ENCODE data around the gene PLEKHG4.

- no peak for TF ChIP-seq TAF1 (IDR thresholded peaks at IDR 0.05; ENCODE audit: low read depth)
- TF ChIP-seq CTCF (IDR thresholded peaks at IDR 0.05; ENCODE audit: poor library complexity, severe bottlenecking) = no peak
Measured at GRCh38 chr16:67294938-67295361, 15.6 kb downstream of the PLEKHG4 start.
